ENCODE measurements around the gene PAQR4.

DNA sequence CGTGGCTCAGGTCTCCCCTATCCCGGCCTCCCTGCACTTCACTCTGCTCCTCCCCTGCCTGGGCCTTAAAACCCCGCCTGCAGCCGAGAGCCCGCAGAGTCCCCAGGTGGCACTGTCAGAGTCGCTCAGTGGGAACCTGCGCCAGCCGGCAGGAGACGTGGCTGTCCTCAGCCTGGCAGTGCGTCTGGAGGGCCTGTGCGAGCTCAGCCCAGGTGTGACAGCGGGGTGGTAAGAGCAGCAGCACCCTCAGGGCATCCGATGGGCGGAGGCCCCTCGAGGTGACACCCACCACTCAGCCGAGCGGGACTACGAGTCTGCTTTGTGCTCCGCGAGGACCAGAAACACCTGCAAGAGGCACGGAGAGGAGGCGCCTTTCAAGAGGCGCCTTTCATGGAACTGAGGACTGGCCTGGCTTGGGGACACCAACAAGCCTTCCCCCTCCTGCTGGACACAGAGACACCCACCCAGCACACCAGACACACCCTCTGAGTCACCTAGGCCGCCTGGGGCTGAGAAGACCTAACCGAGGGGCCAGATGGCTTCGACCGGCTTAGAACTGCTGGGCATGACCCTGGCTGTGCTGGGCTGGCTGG lies 43.8 kb downstream of the PAQR4 start, which contains the start of gene CLDN9:
- TF ChIP-seq, protein P1, sequence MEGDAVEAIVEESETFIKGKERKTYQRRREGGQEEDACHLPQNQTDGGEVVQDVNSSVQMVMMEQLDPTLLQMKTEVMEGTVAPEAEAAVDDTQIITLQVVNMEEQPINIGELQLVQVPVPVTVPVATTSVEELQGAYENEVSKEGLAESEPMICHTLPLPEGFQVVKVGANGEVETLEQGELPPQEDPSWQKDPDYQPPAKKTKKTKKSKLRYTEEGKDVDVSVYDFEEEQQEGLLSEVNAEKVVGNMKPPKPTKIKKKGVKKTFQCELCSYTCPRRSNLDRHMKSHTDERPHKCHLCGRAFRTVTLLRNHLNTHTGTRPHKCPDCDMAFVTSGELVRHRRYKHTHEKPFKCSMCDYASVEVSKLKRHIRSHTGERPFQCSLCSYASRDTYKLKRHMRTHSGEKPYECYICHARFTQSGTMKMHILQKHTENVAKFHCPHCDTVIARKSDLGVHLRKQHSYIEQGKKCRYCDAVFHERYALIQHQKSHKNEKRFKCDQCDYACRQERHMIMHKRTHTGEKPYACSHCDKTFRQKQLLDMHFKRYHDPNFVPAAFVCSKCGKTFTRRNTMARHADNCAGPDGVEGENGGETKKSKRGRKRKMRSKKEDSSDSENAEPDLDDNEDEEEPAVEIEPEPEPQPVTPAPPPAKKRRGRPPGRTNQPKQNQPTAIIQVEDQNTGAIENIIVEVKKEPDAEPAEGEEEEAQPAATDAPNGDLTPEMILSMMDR (IDR thresholded peaks at IDR 0.05) = no peak
- TF ChIP-seq POLR2A (IDR thresholded peaks at IDR 0.05) = no peak

All from esophagus squamous epithelium (tissue), 4 donors.